NOMO-1 treated with dmso at 0.1 percent for 144 hours (cell line): ENCODE data around the gene FAM47C.
"Not testable (repeated sequence)": the region's sequence is repeated elsewhere in the genome, so short reads cannot be mapped to it uniquely, and the experiment has no call there.

ENCODE experiments used
- DNase-seq: peaks from one replicate; lab custom pipeline; 2025; ENCODE audit not compliant: unreplicated experiment; lab: John Stamatoyannopoulos, UW

Gene FAM47C

DNA sequence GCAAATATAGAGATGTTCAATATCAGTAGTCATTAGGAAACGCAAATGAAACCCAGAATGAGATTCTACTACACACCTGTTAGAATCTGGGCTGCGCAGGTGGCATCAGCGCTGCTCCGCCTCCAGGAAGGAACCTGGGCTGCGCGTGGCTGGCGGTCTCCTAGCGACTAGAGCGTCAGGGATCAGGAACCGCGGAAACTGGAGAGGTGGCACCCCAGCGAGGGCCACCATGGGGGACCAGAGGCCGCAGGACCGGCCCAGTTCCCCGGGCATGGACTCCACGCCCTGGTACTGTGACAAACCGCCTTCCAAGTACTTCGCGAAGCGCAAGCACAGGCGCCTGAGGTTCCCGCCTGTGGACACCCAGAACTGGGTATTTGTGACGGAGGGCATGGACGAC lies at the start of gene FAM47C:
Gene FAM47C, plus strand, starts transcription at position 185 of the 400 bp plus-strand sequence. Its CDS starts 45 bp downstream, at position 230.
- not testable (repeated sequence) for DNase-seq

DNA sequence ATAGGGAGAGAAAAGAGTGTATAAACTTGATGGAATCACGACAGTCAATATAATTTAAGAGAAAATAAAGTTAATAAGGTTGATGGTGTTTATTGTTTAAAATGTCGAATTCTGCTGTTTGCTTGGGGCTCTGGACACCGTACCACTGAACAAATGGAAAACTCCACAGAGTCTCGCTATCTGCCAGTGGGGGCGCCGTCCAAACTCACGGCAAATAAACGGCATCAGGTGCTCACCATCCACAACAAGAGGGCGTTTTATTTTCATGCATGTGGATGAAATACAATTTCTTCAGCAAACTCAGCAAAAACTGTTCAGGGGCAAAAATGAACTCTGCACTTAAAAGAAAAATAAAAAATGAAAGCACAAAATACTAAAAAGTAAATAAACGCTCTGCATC lies 46.6 kb upstream of the FAM47C start:
- DNase-seq: no peak

- no peak for DNase-seq
Measured at GRCh38 chrX:36963069-36963808, 44.9 kb upstream of the FAM47C start.

GRCh38 chrX:36963852-36964251 lies 44.3 kb upstream of the FAM47C start:
- no peak for DNase-seq

- DNase-seq: no peak
Measured at GRCh38 chrX:36973575-36973974, 34.6 kb upstream of the FAM47C start.

DNA sequence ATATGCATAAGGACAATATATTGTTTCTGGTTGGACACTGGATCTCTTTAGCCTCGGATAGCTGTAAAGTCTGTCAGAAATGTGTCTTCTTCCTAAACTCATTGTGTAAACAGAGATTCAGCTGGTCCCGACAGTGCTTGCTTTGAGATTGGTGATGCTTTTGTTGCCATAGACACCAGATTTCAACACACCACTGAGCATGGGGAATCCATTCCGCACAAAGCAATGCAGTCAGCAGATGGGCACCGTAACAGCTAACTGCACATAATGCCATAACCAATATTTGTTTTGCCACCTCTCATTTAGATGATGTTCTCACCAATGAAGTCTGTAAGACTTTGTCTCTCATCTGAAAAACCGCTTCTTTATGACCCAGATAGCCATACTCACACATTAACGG lies 33.3 kb upstream of the FAM47C start:
- DNase-seq: no peak

DNA sequence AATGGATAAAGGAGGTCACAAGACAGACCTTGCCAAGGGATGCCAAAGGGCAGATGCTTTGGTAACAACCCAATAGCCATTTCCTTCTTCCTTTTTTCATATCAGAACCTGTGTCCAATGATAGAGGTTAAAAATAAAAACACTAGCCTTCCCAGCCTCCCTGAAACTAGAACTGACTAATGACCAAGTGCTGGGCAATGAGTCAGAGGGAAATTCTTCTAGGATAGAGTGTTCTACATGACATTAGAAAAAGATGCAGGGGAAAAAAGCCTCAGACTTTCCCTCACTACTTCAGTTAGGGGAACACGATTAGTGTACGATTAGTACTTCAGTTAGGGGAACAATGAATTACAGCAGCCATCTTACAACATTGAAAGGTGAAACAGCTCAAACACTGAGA lies 29.3 kb upstream of the FAM47C start:
- no peak for DNase-seq

GRCh38 chrX:36983831-36984230 lies 24.3 kb upstream of the FAM47C start:
- no peak for DNase-seq

DNA sequence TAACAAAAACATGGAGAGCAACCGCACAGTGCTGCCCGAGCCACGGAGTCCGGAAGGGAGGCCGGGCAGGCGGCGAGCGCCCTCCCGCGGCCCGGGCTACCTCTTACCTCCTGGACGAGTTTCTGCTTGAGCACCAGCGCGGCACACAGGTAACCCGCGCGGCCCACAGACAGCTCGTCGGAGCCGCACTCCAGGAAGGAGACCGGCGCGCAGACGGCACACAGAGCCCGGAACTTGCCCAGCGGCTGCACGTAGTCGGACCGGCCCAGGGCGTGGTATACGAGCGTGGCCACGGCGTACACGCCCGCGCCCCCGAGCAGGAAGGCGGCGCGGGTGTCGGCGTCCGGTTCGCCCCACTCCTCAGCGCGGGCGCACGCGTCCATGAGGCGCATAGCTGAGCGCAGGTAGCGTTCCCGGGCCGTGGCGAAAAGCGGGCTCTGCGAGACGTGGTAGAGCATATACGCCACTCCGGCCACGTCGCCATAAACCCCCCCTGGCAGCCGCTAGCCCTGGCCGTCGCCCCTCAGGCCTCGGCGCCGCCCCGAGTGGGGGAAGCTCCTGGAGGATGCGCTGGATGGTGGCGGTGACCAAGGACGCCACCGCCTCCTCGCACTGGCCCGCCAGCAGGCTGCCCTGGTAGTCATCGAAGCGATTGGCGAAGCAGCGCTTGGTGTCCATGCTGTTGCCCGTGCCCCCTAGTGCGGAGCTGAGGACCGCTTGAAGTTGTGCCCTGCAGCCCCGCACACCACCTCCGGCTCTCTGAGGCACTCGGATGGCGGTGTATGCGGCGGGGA lies 22.6 kb upstream of the FAM47C start:
- DNase-seq: peak; percentile 3

GRCh38 chrX:36986231-36986630 lies 21.9 kb upstream of the FAM47C start:
- DNase-seq: no peak

- DNase-seq: not testable (repeated sequence)
Measured at GRCh38 chrX:36987212-36987611, 21.0 kb upstream of the FAM47C start.

DNA sequence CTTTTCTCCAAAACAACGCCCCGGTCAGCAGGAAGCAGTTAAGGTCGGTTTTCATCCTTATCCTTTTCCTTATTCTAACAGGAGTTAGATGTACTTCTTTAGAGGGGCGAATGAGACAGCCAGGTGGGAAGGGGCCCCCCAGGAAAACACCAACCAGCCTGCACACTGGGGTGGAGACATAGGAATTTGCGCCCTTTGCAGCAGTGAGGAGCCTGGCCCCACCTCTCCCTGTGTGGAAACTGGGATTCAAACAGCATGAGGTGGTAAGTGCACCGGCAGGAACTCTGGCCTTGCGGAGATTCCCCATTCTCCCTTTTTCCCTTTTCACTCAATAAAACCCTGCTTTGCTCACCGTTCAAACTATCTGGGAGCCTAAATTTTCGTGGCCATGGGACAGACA lies 8.0 kb upstream of the FAM47C start:
- DNase-seq: no peak

DNA sequence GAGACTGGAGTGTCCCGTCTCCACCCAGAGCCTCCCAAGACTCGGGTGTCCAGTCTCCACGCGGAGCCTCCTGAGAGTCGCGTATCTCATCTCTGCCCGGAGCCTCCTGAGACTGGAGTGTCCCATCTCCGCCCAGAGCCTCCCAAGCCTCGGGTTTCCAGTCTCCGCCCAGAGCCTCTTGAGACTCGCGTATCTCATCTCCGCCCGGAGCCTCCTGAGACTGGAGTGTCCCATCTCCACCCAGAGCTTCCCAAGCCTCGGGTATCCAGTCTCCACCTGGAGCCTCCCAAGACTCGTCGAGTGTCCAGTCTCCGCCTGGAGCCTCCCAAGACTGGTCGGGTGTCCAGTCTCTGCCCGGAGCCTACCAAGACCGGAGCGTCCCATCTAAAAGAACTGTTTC lies 2.3 kb downstream of the FAM47C start:
- DNase-seq: no peak

- not testable (repeated sequence) for DNase-seq
Measured at GRCh38 chrX:37034260-37034659, 26.1 kb downstream of the FAM47C start.

- not testable (repeated sequence) for DNase-seq
Measured at GRCh38 chrX:37036674-37037220, 28.6 kb downstream of the FAM47C start.

DNA sequence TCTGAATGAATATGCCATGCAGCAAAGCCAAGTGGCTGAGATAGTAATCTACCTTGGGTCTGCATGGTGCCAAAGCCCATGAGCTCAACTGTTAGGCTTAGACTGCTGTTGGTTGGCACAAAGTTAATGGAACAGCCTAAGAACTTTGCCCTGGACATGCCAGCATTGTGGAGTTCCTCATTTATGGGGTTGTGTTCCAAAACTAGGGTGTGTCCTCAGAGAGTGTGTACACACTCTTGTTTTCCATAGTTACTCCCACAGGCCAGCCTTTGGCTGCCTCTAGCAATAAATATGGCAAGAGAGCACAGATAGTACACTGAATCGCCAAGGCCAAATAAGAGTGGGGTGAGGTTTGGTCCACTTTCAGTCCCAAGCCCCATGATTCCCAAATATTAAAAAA lies 30.6 kb downstream of the FAM47C start:
- DNase-seq: not testable (repeated sequence)

DNA sequence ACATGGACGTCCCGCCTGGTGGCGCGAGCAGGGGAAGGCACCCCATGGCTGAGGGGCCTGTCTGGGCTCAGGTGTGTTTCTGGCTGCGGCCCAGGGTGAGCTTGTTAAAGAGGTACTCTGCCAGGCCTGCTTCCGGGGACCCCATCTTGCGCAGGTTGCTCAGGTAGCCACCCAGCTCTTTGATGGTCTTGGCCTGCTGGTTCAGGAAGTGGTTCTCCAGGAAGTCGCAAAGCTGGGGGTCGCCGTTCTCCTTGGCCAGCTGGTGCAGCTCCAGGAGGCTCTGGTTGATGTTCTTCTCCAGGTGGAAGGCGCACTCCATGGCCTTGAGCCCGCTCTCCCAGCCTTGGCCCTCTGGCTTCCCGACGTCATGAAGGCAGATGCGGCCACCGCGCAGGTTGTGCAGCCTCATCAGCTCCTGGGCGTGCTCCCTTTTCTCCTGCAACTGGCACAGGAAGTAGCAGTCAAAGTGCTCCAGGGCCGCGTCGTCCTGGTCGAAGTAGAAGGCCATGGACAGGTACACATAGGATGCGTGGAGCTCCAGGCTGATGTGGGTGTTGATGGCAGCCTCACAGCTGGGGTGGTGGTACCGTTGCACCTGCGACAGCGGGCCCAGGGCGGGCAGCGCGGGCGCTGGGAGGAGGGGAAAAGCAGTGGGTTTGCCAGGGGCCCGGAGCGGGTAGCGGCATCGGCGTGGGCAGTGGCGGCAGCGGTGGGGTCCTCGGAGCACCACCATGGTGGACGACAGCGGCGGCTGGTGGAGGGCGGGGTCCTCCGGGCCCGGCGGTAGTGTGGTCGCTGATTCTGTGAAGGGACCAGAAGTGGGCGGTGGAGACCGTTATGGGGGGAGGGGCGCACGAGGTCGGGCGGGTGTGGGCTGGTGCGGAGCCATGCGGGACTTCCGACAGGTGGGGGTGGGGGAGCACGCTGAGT lies 35.1 kb downstream of the FAM47C start:
- DNase-seq: not testable (repeated sequence)

DNA sequence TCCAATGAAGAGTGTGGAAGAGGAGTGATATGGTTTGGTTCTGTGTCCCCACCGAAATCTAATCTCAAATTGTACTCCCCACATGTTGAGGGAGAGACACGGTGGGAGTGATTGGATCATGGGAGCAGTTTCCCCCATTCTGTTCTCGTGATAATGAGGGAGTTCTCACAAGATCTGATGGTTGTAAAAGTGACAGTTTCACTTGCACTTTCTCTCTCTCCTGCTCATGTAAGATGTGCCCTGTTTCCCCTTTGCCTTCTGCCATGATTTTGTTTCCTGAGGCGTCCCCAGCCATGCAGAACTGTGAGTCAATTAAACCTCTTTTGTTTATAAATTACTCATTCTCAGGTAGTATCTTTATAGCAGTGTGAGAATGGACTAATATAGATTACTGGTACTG lies 39.6 kb downstream of the FAM47C start:
- no peak for DNase-seq

- DNase-seq: not testable (repeated sequence)
Measured at GRCh38 chrX:37057572-37057971, 49.4 kb downstream of the FAM47C start.

GRCh38 chrX:37060999-37061398 lies 52.8 kb downstream of the FAM47C start:
- DNase-seq: peak; percentile 8
